GM21528 (cell line): ENCODE measurements around the gene CST7.
"Not testable (repeated sequence)": the region's sequence is repeated elsewhere in the genome, so short reads cannot be mapped to it uniquely, and the experiment has no call there.

Source experiments
- ATAC-seq: cut with Tn5 transposase; IDR thresholded peaks from one replicate; pipeline ENCODE4 v1.9.1; 2021; ENCODE audit warnings: mild to moderate bottlenecking, moderate library complexity; ENCODE audit not compliant: unreplicated experiment, low FRiP score

CST7 gene

DNA sequence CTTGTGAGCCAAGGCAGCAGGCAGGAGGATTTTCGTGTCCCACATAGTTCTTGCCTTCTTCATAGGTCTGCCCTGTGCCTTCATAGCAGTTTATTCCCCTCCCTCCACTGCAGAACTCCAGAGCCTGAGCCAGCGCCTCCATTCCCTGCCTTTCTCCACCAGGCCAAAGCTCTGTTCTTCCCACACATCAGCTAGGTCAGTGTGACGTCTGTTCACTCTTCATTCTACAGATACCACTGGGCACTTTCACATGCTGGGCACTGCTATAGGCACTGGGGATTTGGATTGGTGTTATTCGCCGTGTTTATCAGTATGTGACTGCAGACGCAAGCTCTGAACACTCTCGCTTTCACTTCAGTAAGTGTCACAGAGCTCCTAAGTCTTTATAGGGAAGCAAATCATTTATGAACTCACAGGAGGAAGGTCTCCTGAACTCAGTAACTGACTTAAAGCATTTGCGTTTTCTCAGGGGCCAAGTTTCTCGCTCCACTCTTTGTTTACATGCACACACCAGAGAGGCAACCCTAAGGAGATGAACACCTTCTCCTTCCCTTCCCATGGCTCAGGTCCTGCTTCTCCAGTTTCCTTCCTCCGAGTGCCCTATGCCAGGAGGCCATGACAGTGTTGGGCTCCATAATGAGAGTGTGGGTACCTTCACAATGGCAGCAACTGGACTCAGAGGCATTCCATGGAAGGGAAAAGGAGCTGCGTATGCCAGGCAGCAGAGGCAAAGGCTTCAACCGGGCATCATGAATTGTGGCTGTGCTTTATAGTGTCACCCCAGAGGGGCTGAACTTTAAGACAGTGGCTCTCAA, 49.8 kb downstream of the CST7 start:
- no peak for ATAC-seq

DNA sequence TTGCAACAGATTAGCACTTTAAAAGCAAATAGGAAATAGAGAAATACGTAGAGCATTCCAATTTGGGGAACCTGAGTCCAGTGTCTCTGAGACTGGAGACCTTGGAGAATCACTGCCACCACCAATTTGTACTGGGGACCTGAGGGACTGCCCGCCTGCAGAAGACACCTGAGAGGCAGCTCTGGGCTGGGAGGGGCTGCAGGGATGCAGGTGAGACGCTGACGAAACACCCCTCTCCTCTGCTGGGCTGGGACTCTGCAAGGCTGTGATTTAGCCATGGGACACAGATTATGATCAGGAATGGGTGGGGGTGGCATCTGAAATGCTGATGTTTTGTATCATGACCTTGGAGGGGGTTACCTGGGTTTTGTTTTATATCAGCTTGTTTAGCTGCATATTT, 50.5 kb downstream of the CST7 start:
- no peak for ATAC-seq

DNA sequence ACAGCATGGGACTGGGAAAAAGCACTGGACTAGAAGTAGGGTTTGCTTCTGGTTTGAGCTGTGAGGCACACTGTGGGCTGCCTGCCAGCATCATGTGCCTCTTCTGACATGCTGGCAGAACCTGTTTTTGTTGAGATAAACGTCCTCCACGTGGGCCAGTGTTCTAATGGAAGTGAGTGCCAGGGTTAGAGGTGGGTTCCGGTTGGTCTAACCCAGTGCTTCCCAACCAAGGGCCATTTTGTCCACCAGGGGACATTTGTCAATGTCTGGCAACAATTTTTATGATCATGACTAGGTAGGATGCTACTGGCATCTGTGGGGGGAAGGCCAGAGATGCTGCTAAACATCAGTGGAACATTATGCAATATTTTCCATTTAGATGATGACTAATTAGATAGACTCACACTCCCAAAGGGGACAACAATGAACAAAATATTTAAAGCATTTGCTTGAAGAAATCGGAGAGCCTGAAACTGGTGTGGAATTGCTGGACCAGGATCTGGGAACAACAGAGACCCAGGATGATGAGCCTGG, 51.3 kb downstream of the CST7 start:
- no peak for ATAC-seq

DNA sequence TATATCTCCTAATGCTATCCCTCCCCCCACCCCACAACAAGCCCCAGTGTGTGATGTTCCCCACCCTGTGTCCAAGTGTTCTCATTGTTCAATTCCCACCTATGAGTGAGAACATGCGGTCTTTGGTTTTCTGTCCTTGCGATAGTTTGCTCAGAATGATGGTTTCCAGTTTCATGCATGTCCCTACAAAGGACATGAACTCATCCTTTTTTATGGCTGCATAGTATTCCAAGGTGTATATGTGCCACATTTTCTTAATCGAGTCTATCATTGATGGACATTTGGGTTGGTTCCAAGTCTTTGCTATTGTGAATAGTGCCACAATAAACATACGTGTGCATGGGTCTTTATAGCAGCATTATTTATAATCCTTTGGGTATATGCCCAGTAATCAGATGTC, 52.3 kb downstream of the CST7 start:
- ATAC-seq = not testable (repeated sequence)

DNA sequence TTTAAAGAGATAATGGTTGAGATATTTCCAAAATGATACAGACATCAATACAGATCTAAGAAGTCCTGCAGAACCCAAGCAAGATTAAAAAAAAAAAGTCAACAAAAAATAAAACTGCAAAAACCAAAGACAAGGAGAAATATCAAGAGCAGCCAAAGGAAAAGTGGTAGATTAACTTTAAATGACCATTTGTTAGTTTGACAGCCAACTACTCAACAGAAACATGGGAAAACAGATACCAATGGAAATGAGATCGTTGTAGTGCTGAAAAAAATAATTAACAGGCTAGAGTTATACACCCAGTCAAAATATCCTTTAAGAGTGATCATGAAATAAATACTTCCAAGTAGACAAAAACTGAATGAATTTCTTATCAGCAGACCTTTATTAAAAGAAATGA, 53.9 kb downstream of the CST7 start:
- ATAC-seq = no peak

DNA sequence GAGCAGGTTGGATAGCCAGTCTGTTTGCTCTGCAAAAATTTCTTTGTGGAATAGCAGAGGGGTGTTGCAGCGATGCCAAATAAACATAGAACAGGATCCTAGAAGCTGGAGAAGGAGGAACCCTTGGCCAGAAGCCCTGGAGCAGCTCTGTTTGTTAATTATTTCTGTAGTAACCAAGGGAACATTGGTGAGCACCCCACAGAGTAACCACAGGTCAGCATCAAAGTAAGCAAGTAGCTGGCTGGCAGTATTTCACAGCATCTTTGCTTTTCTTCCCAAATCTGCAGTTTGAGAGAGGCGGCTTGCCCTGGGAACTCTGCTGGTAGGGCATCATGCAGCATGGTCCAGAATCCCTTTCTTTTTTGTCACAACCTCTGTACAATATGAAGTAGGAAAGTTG, 56.2 kb downstream of the CST7 start:
- no peak for ATAC-seq

DNA sequence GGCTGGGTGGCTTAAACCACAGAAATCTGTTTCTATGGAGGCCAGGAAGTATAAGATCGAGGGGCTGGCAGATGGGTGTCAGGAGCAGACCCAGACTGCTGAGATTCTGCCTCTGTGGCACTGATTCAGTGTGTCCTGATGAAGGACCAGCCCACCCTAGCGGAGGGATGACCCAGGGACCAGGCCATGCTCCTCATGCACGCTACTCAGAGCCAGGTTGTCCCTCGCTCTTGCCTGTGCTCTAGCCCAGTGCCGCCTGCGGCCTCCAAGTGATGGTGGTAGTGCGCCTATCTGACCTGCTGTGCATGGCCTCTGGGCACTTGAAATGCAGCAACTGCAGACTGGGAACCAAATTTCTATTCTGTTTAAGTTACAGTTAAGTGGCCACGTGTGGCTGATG, 56.6 kb downstream of the CST7 start:
- no peak for ATAC-seq

DNA sequence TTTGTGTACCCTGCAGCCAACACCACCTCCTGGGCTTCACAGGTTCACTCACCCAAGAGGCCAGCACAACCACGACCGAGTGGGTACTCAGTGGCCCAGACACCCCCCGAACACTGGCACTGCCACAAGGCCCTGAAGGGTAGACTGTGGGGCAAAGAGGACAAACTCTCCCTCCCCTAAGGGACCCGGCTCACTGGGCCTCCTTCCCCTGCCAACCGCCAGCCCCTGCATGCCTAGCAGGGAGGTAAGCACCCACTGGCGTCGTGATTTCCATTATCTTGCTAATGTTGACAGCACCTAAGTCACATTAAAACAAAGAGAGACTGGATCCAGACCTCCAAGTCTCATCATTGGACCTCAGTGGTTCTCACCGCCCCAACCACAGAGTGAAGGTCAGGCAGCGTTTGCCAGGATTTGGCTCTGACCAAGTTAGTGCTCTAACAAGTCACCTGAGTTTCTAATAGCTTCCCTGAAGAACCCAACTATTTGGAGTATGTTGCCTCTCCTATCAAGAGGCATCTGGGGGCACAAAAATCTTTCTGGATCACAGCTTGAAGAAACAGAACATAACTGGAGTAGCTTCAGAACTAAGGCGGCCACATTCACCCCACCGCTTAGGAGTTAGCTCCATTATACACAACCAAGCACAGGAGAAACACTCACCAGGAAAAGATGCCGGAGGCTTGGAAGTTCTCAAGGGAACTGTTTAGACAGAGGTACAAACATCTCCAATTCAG, 57.5 kb downstream of the CST7 start:
- ATAC-seq = no peak

DNA sequence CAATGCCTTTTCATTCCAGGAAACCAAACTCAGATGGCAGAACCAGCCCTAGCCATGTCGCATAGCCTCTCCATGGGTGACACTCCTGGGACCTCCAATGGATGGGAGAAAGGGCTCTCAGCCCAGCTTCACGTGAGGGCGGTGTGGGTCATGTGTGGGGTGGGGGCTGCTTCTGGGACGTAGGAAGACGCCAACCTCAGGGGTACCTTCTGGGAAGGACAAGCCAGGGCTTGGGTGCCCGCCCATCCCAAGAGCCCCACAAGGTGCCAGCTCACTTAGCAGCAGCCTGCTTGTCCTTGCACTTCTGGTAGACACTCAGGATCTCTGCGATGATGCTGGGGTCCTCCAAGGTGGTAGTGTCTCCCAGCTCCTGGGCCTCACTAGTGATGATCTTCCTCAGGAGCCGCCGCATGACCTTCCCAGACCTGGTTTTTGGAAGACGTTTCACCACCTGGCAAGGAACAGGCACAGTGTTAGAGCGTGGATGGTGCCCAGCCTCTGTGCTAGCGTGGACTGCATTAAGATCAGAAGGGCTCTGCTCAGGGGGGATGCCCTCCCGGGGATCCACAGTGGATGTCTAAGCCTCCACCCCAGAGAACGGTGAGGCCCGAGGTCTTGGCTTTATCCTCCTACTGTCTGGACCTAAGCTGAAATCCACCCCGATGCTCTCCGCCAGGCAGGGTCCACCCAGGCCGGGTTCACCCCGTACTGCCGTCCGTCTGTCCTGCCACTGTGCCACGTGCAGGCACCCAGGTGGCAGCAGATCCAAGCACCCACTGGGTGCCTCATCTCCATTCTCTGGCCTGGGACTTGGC, 58.6 kb downstream of the CST7 start:
- no peak for ATAC-seq

DNA sequence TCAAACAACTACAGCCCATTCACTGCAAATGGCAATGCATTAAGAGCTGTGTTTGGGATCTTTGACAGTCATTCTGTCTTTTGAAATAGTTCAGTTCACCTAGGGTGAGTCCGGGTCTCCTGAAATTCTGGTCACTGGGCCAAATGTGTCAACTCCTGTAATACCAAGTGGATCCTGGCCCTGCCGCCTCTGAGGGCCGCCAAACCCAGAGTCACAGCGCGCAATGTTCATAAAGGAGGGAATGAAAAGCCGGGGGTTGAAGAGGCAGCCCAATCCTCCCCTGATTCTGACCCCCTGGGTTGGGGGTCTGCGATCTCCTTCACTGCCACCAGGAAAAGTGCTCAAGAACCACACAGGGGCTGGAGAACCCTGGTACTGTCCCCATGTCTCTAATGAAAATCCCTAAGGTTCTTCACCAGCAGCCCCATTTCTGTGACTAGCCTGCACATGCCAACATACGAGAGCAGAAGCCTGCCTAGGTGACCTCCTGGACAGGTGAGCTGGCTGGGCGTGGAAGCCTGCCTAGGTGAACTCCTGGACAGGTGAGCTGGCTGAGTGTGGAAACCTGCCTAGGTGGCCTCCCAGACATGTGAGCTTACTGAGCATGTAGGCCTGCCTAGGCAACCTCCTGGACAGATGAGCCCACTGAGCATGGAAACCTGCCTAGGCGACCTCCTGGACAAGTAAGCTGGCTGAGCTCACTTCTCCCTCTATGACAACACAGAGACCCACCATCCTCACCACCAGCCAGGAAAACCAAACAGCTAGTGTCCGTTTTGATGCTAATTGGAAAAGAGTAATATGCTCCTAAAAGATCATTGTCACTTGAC, 59.5 kb downstream of the CST7 start:
- ATAC-seq = no peak
